ENCODE results near the gene VPS35L. TPM values are rescaled to one million over a fixed set of nuclear protein-coding genes. Genes with fewer than 3 reads are reported as not detected.

The VPS35L gene
- total and polyA plus RNA-seq, 10 of the 15 experiments (the other 5 are each of a cell fraction or from before 2014, with no cell fraction given) = 14.9 to 44.1 (median 26.3) TPM

- TF ChIP-seq ZBTB11 (CRISPR knock-in tag; IDR thresholded peaks at IDR 0.05) = no peak
Observed at GRCh38 chr16:19582050-19582831, 26.7 kb downstream of the VPS35L start (continued).

- POLR2A ChIA-PET = no interaction called here
- in situ Hi-C loops (cut with MboI) = no loop called here
- Histone ChIP-seq H3K36me3 (ENCODE audit: control insufficient read depth in 2 of 2, insufficient read depth in 2 of 2, low read length in 1 of 2) (peaks cover 8 to 19% of the 10 kb centered on the region in 2 experiments), H3K27ac (ENCODE audit: control insufficient read depth, insufficient read depth) (no peak overlapping the region), H4K20me1 (ENCODE audit: control insufficient read depth, insufficient read depth) (no peaks in the 10 kb centered on the region), H2AFZ (ENCODE audit: control insufficient read depth, low read depth, low read length) (no peak overlapping the region), H3K4me3 (no peak overlapping the region), H3K4me2 (ENCODE audit: control insufficient read depth, insufficient read depth) (no peak overlapping the region), H3K9ac (ENCODE audit: control insufficient read depth, insufficient read depth, low read length) (no peak overlapping the region), H3K4me1 (ENCODE audit: control insufficient read depth, insufficient read depth, low read length) (no peaks in the 10 kb centered on the region), H3K27me3 (replicated peaks in 1 of 2; ENCODE audit: control insufficient read depth in 2 of 2, insufficient read depth in 2 of 2, low read length in 1 of 2) (no peaks in the 10 kb centered on the region), H3K9me3 (replicated peaks; ENCODE audit: control insufficient read depth, insufficient read depth, low read length) (no peaks in the 10 kb centered on the region), H3K79me2 (ENCODE audit: control insufficient read depth, insufficient read depth, low read length) (no peaks in the 10 kb centered on the region)
- DNase-seq (ENCODE audit: low read depth, low spot score) (no peak), FAIRE-seq (peak; percentile 13), ATAC-seq (no peak)
- TF ChIP-seq, protein P1, sequence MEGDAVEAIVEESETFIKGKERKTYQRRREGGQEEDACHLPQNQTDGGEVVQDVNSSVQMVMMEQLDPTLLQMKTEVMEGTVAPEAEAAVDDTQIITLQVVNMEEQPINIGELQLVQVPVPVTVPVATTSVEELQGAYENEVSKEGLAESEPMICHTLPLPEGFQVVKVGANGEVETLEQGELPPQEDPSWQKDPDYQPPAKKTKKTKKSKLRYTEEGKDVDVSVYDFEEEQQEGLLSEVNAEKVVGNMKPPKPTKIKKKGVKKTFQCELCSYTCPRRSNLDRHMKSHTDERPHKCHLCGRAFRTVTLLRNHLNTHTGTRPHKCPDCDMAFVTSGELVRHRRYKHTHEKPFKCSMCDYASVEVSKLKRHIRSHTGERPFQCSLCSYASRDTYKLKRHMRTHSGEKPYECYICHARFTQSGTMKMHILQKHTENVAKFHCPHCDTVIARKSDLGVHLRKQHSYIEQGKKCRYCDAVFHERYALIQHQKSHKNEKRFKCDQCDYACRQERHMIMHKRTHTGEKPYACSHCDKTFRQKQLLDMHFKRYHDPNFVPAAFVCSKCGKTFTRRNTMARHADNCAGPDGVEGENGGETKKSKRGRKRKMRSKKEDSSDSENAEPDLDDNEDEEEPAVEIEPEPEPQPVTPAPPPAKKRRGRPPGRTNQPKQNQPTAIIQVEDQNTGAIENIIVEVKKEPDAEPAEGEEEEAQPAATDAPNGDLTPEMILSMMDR (IDR thresholded peaks at IDR 0.05 in 2 of 3, conservative IDR thresholded peaks at IDR 0.05 in 1 of 3; ENCODE audit: control insufficient read depth in 2 of 3, extremely low read depth in 1 of 3, insufficient read depth in 1 of 3, low read depth in 3 of 3, low read length in 3 of 3) = peak in 2 of 3 experiments; percentile 7 to 62; a peak in 2 of 6 replicates
- peak; percentile 28 for TF ChIP-seq RAD21 (IDR thresholded peaks at IDR 0.05; ENCODE audit: insufficient read depth, low read depth, low read length)
- TF ChIP-seq, protein P2, sequence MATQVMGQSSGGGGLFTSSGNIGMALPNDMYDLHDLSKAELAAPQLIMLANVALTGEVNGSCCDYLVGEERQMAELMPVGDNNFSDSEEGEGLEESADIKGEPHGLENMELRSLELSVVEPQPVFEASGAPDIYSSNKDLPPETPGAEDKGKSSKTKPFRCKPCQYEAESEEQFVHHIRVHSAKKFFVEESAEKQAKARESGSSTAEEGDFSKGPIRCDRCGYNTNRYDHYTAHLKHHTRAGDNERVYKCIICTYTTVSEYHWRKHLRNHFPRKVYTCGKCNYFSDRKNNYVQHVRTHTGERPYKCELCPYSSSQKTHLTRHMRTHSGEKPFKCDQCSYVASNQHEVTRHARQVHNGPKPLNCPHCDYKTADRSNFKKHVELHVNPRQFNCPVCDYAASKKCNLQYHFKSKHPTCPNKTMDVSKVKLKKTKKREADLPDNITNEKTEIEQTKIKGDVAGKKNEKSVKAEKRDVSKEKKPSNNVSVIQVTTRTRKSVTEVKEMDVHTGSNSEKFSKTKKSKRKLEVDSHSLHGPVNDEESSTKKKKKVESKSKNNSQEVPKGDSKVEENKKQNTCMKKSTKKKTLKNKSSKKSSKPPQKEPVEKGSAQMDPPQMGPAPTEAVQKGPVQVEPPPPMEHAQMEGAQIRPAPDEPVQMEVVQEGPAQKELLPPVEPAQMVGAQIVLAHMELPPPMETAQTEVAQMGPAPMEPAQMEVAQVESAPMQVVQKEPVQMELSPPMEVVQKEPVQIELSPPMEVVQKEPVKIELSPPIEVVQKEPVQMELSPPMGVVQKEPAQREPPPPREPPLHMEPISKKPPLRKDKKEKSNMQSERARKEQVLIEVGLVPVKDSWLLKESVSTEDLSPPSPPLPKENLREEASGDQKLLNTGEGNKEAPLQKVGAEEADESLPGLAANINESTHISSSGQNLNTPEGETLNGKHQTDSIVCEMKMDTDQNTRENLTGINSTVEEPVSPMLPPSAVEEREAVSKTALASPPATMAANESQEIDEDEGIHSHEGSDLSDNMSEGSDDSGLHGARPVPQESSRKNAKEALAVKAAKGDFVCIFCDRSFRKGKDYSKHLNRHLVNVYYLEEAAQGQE (IDR thresholded peaks at IDR 0.05; ENCODE audit: low read depth, low read length) = no peak
- intact Hi-C loops (cut with micrococcal nuclease; ENCODE audit: unreplicated experiment) = no loop called here
- BruUV-seq (replicated peaks) = no TSS peak
- WGBS (ENCODE audit: insufficient coverage, insufficient replicate concordance, low lambda C conversion rate, missing lambda C conversion rate) = 91% methylated on average over 5 of the region's 5 CpGs
- SMC1A ChIA-PET (ENCODE audit: uncharacterized antibody, unreplicated experiment) = interaction anchor here (0.6 to 1.2 kb wide), 3 partner anchors 16 to 303 kb away, joined by 3 to 6 read pairs (median 4); no protein-coding TSS in a partner anchor
- RAD21 ChIA-PET (ENCODE audit: unreplicated experiment) = no interaction called here
- CTCF ChIA-PET = interaction anchor here (0.6 to 1.0 kb wide), 3 partner anchors 16 to 188 kb away, joined by 3 to 4 read pairs (median 4); no protein-coding TSS in a partner anchor
Observed at GRCh38 chr16:19583665-19584300, 28.3 kb downstream of the VPS35L start.
